ENCODE data around the gene MCC.

DNA sequence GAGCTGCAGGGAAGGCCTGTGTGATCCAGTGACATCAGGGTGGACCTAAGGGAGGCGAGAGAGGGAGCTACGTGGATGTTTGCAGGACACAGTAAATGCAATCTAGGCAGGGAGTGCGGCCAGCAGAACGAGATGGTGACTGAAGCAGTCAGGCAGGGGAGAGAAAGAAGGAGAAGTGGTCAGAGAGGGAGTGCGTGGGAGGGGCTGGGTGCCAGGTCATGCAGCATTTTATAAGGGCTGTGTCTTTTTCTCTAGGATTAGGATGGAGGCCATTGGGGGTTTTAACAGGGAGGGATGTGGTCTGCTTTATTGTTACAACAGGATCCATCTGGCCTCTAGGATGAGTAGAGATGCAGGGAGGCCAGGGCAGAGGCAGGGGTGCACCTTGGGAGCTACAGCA lies 431.3 kb downstream of the MCC start:
- TF ChIP-seq NFRKB (IDR thresholded peaks at IDR 0.05) (no peak), FOXK2 (IDR thresholded peaks at IDR 0.05) (no peak), SP1 (IDR thresholded peaks at IDR 0.05) (no peak), CTBP1 (IDR thresholded peaks at IDR 0.05; ENCODE audit: borderline replicate concordance) (no peak), PKNOX1 (IDR thresholded peaks at IDR 0.05) (no peak)
